NCI-H226 (cell line): ENCODE measurements around the gene CIB4.
"Not testable (repeated sequence)": the region's sequence is repeated elsewhere in the genome, so short reads cannot be mapped to it uniquely, and the experiment has no call there.

Source experiments
- DNase-seq: peaks from one replicate; pipeline ENCODE4 v3.0.0-alpha.2; 2015

Gene CIB4

GRCh38 chr2:26580151-26580550 is 61.0 kb downstream of the CIB4 start:
- no peak for DNase-seq

GRCh38 chr2:26579723-26580040 is 61.5 kb downstream of the CIB4 start:
- DNase-seq, result no peak

GRCh38 chr2:26579025-26579722 is 62.0 kb downstream of the CIB4 start:
- no peak for DNase-seq

GRCh38 chr2:26578581-26578980 is 62.6 kb downstream of the CIB4 start:
- DNase-seq, result no peak

GRCh38 chr2:26578113-26578458 is 63.1 kb downstream of the CIB4 start:
- no peak for DNase-seq

GRCh38 chr2:26577442-26578112 is 63.6 kb downstream of the CIB4 start:
- DNase-seq, result peak; percentile 52

- DNase-seq, result no peak
Measured at GRCh38 chr2:26576565-26577441, 64.4 kb downstream of the CIB4 start.

- no peak for DNase-seq
Measured at GRCh38 chr2:26575836-26576564, 65.2 kb downstream of the CIB4 start.

- DNase-seq, result no peak
Measured at GRCh38 chr2:26574900-26575560, 66.1 kb downstream of the CIB4 start.

GRCh38 chr2:26574066-26574899 is 66.9 kb downstream of the CIB4 start:
- no peak for DNase-seq

- DNase-seq, result no peak
Measured at GRCh38 chr2:26573241-26573925, 67.8 kb downstream of the CIB4 start.

GRCh38 chr2:26572591-26572990 is 68.6 kb downstream of the CIB4 start:
- no peak for DNase-seq

GRCh38 chr2:26571316-26571715 is 69.8 kb downstream of the CIB4 start:
- DNase-seq, result no peak

- no peak for DNase-seq
Measured at GRCh38 chr2:26570083-26570430, 71.1 kb downstream of the CIB4 start.

GRCh38 chr2:26569216-26570082 is 71.7 kb downstream of the CIB4 start:
- DNase-seq, result no peak

GRCh38 chr2:26568076-26568890 is 72.9 kb downstream of the CIB4 start:
- DNase-seq, result no peak

GRCh38 chr2:26567534-26567933 is 73.6 kb downstream of the CIB4 start:
- no peak for DNase-seq

GRCh38 chr2:26566731-26567130 is 74.4 kb downstream of the CIB4 start:
- DNase-seq, result not testable (repeated sequence)

GRCh38 chr2:26566081-26566375 is 75.1 kb downstream of the CIB4 start:
- DNase-seq, result no peak
